ENCODE data around the gene RSBN1L.
A peak's percentile ranks its signal among the peaks of the same experiment; 100 is the strongest.

Gene RSBN1L

GRCh38 chr7:77830649-77831355 lies 134.5 kb downstream of the RSBN1L start:
- no peak for TF ChIP-seq POLR2A (IDR thresholded peaks at IDR 0.05; ENCODE audit: low read length)
- no peak for TF ChIP-seq GATA1 (IDR thresholded peaks at IDR 0.05; ENCODE audit: low read depth, low read length)
- DNase-seq = no peak

- TF ChIP-seq GATA1 (IDR thresholded peaks at IDR 0.05; ENCODE audit: low read depth, low read length) (no peak), POLR2A (IDR thresholded peaks at IDR 0.05; ENCODE audit: low read length) (no peak)
- no peak for DNase-seq
Measured at GRCh38 chr7:77831481-77831880, 135.2 kb downstream of the RSBN1L start.

GRCh38 chr7:77831953-77832352 lies 135.7 kb downstream of the RSBN1L start:
- peak in 1 of 2 experiments; percentile 12 for DNase-seq
- TF ChIP-seq GATA1 (IDR thresholded peaks at IDR 0.05; ENCODE audit: low read depth, low read length) (no peak), POLR2A (IDR thresholded peaks at IDR 0.05; ENCODE audit: low read length) (no peak)
